A549 (cell line): Measurements from ENCODE around the gene ROR1. TPM values are rescaled to one million over a fixed set of nuclear protein-coding genes. Genes with fewer than 3 reads are reported as not detected.

ENCODE experiments used
- ATAC-seq, 2 experiments: fragments of 200-7000 bp in 1 of 2; fragments of >200 bp in 1 of 2; cut with Nextera tagmentation in 1 of 2; cut with Tn5 transposase in 1 of 2; 3 replicates each; pipeline versions ENCODE4 v1.8.0 to v1.9.1; 2018 to 2020; ENCODE audit warnings: mild to moderate bottlenecking in 1 of 2, moderate library complexity in 1 of 2
- CTCF ChIA-PET: fragments of 300-600 bp; sonication (Branson Sonifier 250); formaldehyde crosslinking; extraction: SDS; loops from one replicate; lab custom pipeline; 2021; ENCODE audit warnings: antibody characterized with exemption, inconsistent platforms; lab: Yijun Ruan, JAX
- POLR2A ChIA-PET: fragments of 350-600 bp; formaldehyde crosslinking; extraction: SDS; loops from one replicate; lab custom pipeline; 2021; ENCODE audit warnings: antibody characterized with exemption, inconsistent platforms; lab: Yijun Ruan, JAX
- DNase-seq, 2 experiments: peaks; one replicate each; pipeline versions ENCODE4 v3.0.0 to v3.0.0-alpha.2; 2011 to 2016; ENCODE audit warnings: low read depth in 1 of 2, low spot score in 1 of 2
- FAIRE-seq: peaks from 2 replicates; lab custom pipeline; 2011; peaks lifted over from hg19 to GRCh38; lab: Jason Lieb, UNC
- H3K27ac ChIP-seq, 2 experiments: fragments of >200 bp; sonication (Bioruptor Twin); formaldehyde crosslinking; 3 replicates each; pipeline ENCODE4 v1.5.1; 2016 to 2017
- H3K4me1 ChIP-seq: fragments of >200 bp; sonication (Bioruptor Twin); formaldehyde crosslinking; 3 replicates; pipeline ENCODE4 v1.6.1; 2016
- H3K4me2 ChIP-seq: fragments of >200 bp; sonication (Bioruptor Twin); formaldehyde crosslinking; 3 replicates; pipeline ENCODE4 v1.6.1; 2016
- H3K4me3 ChIP-seq: fragments of >200 bp; sonication (Bioruptor Twin); formaldehyde crosslinking; 3 replicates; pipeline ENCODE4 v1.5.1; 2016
- H3K9me3 ChIP-seq: fragments of >200 bp; sonication (Bioruptor Twin); formaldehyde crosslinking; 3 replicates; pipeline ENCODE4 v1.6.1; 2016
- ATOH8 ChIP-seq: fragments of 250-450 bp; sonication (Bioruptor Pico); IDR thresholded peaks from 2 replicates; pipeline ENCODE4 v1.5.0; 2020; ENCODE audit warnings: low read depth, mild to moderate bottlenecking, moderate library complexity
- CEBPB ChIP-seq, 2 experiments: fragments of >200 bp in 1 of 2; sonication (Bioruptor Twin) in 1 of 2; formaldehyde crosslinking in 1 of 2; IDR thresholded peaks; 2 replicates each; pipeline ENCODE4 v1.6.1; 2012 to 2016
- CHD4 ChIP-seq: fragments of 200-600 bp; sonication (generic); IDR thresholded peaks from 2 replicates; pipeline ENCODE4 v1.6.1; 2016; ENCODE audit warnings: antibody characterized with exemption, mild to moderate bottlenecking, borderline replicate concordance
- CTCF ChIP-seq: fragments of >200 bp; sonication (Bioruptor Twin); formaldehyde crosslinking; IDR thresholded peaks from 3 replicates; pipeline ENCODE4 v1.5.1; 2016
- EHF ChIP-seq: fragments of 250-450 bp; sonication (Bioruptor Pico); IDR thresholded peaks from 2 replicates; pipeline ENCODE4 v1.5.0; 2020; ENCODE audit warnings: mild to moderate bottlenecking
- EHMT2 ChIP-seq: fragments of 200-600 bp; sonication (generic); IDR thresholded peaks from 2 replicates; pipeline ENCODE4 v1.6.1; 2016; ENCODE audit warnings: antibody characterized with exemption, low read depth, mild to moderate bottlenecking, moderate library complexity
- ELK1 ChIP-seq: fragments of 150-350 bp; IDR thresholded peaks from 2 replicates; pipeline ENCODE4 v1.6.1; 2014; ENCODE audit warnings: low read depth, mild to moderate bottlenecking, low read length
- EP300 ChIP-seq, 2 experiments: fragments of >200 bp; sonication (Bioruptor Twin); formaldehyde crosslinking; IDR thresholded peaks; 2 replicates in 1 of 2; 3 replicates in 1 of 2; pipeline ENCODE4 v1.6.1; 2016 to 2017
- HMGXB4 ChIP-seq: fragments of 250-450 bp; sonication (Bioruptor Pico); IDR thresholded peaks from 2 replicates; pipeline ENCODE4 v1.5.0; 2021; ENCODE audit warnings: mild to moderate bottlenecking, moderate library complexity, borderline replicate concordance
- HOXA7 ChIP-seq: fragments of 250-450 bp; sonication (Bioruptor Pico); IDR thresholded peaks from 2 replicates; pipeline ENCODE4 v1.5.0; 2020; ENCODE audit warnings: mild to moderate bottlenecking, moderate library complexity
- JUN ChIP-seq, 2 experiments: fragments of >200 bp; sonication (Bioruptor Twin); formaldehyde crosslinking; IDR thresholded peaks; 2 replicates in 1 of 2; 3 replicates in 1 of 2; pipeline ENCODE4 v1.6.1; 2016 to 2017
- JUNB ChIP-seq: fragments of >200 bp; sonication (Bioruptor Twin); formaldehyde crosslinking; IDR thresholded peaks from 2 replicates; pipeline ENCODE4 v1.6.1; 2016
- KDM5A ChIP-seq: fragments of 200-600 bp; sonication (generic); IDR thresholded peaks from 2 replicates; pipeline ENCODE4 v1.6.1; 2016; ENCODE audit warnings: antibody characterized with exemption, mild to moderate bottlenecking
- MYC ChIP-seq: IDR thresholded peaks from 2 replicates; pipeline ENCODE4 v1.6.1; 2012; ENCODE audit warnings: mild to moderate bottlenecking, inconsistent platforms, low read length, improper control_type of control experiment, borderline replicate concordance
- NPAS2 ChIP-seq: fragments of 250-450 bp; sonication (Bioruptor Pico); IDR thresholded peaks from 2 replicates; pipeline ENCODE4 v1.8.0; 2022; ENCODE audit warnings: mild to moderate bottlenecking, moderate library complexity, borderline replicate concordance
- RAD21 ChIP-seq, 2 experiments: fragments of >200 bp in 1 of 2; sonication (Bioruptor Twin) in 1 of 2; formaldehyde crosslinking in 1 of 2; IDR thresholded peaks in 1 of 2; conservative IDR thresholded peaks in 1 of 2; 2 replicates in 1 of 2; 3 replicates in 1 of 2; pipeline ENCODE4 v1.6.1; 2012 to 2018; ENCODE audit warnings: inconsistent platforms in 1 of 2
- SMC3 ChIP-seq: fragments of >200 bp; sonication (Bioruptor Twin); formaldehyde crosslinking; IDR thresholded peaks from 3 replicates; pipeline ENCODE4 v1.6.1; 2018; ENCODE audit warnings: inconsistent platforms
- SREBF2 ChIP-seq: fragments of 450-650 bp; IDR thresholded peaks from 2 replicates; pipeline ENCODE4 v1.6.1; 2014; ENCODE audit warnings: mild to moderate bottlenecking, moderate library complexity
- ZC3H11A ChIP-seq: fragments of 450-650 bp; IDR thresholded peaks from 2 replicates; pipeline ENCODE4 v1.6.1; 2014; ENCODE audit warnings: antibody characterized with exemption, mild to moderate bottlenecking
- ZNF302 ChIP-seq: fragments of 250-450 bp; sonication (Bioruptor Pico); IDR thresholded peaks from 2 replicates; pipeline ENCODE4 v1.9.0; 2021; ENCODE audit warnings: inconsistent platforms, mild to moderate bottlenecking, moderate library complexity
- WGBS: methylation state at CpG from one replicate; pipeline ENCODE4 v1.1.6; 2017; ENCODE audit errors: missing lambda C conversion rate; 5-methylcytosine and 5-hydroxymethylcytosine counted together
- polyA plus RNA-seq, 4 experiments: library from polyadenylated mRNA; depleted of rRNA in 3 of 4; stranded (reverse); fragments of >200 nt; fragmentation: RNase III in 1 of 4; extraction: RNeasy Plus Mini Kit Qiagen cat#74134 plus additional on column Dnase treatment in 1 of 4; gene quantifications; 2 replicates in 3 of 4; 3 replicates in 1 of 4; pipeline ENCODE4 v1.2.3, GENCODE V29; 2011 to 2017

The ROR1 gene
- polyA plus RNA-seq, 2 of the 4 experiments (the other 2 are of a cell fraction) = 6.5 to 19.0 TPM

DNA sequence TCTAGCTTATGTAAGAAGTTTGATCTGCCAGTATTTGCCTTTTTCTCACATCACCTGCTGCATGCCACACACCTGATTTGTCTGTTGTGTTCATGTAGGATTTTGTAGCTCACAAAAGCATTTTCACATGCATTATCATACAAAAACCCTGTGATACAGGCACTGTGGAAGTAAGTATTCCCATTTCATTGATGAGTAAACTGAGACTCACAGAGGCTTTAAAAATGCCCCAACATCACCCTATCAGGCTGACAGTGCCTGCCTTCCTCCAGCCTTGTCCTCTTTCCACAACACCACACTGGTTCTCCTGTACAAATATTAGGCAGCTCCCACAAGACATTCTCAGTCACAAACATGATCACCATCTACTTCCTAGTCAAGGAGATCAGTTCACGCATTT is 343.7 kb downstream of the ROR1 start:
- CTCF ChIA-PET = no interaction called here
- TF ChIP-seq NPAS2 (CRISPR knock-in tag) = no peak
- no peak for TF ChIP-seq MYC
- no peak for TF ChIP-seq SREBF2
- TF ChIP-seq CTCF = no peak
- no peak for TF ChIP-seq JUNB
- no peak for TF ChIP-seq RAD21 (conservative IDR thresholded peaks at IDR 0.05 in 1 of 2, IDR thresholded peaks at IDR 0.05 in 1 of 2)
- no peak for TF ChIP-seq SMC3
- no peak for TF ChIP-seq CHD4
- no peak for TF ChIP-seq ZC3H11A
- TF ChIP-seq EP300 (IDR thresholded peaks at IDR 0.05) = no peak
- TF ChIP-seq HMGXB4 (CRISPR knock-in tag) = no peak
- TF ChIP-seq EHMT2 = no peak
- no peak for TF ChIP-seq EHF
- no peak for TF ChIP-seq ATOH8 (CRISPR knock-in tag)
- TF ChIP-seq JUN (IDR thresholded peaks at IDR 0.05) = no peak
- no peak for TF ChIP-seq HOXA7 (CRISPR knock-in tag)
- TF ChIP-seq ELK1 = no peak
- no peak for DNase-seq
- FAIRE-seq = no peak
- Histone ChIP-seq H3K9me3 (no peaks in the 10 kb centered on the region), H3K4me1 (no peaks in the 10 kb centered on the region), H3K27ac (no peak overlapping the region), H3K4me3 (no peak overlapping the region), H3K4me2 (no peak overlapping the region)
- 94% methylated on average over 1 of the region's 1 CpG for WGBS
- no peak for ATAC-seq
- POLR2A ChIA-PET = no interaction called here

GRCh38 chr1:64121766-64122385 is 348.1 kb downstream of the ROR1 start:
- H3K27ac ChIP-seq = no peak overlapping the region
- FAIRE-seq = no peak
- TF ChIP-seq ZNF302 (CRISPR knock-in tag) = no peak
- TF ChIP-seq CEBPB (IDR thresholded peaks at IDR 0.05) = no peak
- TF ChIP-seq KDM5A = no peak
- H3K4me1 ChIP-seq = no peaks in the 10 kb centered on the region
- H3K9me3 ChIP-seq = no peaks in the 10 kb centered on the region
- ChIA-PET CTCF (no interaction called here), POLR2A (no interaction called here)
- no peak for DNase-seq
- WGBS = 94% methylated on average over 1 of the region's 1 CpG
- no peak for ATAC-seq
- no peak overlapping the region for H3K4me3 ChIP-seq
- no peak overlapping the region for H3K4me2 ChIP-seq
